ENCODE results near the gene MPDU1.

The MPDU1 gene

DNA sequence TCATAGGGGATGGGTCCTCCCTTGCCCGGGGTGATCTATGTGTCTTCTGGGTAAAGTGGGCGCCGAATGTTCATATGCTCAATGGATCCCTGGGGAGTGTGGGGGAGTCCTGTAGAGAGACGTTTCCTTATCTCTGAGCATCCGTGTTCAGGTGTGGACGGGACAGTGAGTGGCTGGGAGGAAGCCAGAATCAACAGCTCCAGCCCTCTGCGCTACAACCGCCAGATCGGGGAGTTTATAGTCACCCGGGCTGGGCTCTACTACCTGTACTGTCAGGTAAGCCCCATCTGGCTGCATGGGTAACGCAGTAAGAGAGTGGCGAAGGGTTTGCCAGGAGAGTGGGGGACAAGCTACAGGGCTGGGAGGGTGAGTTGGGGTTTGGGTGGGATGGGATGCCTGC, 27.0 kb upstream of the MPDU1 start:
- no peaks in the 10 kb centered on the region for H3K79me2 ChIP-seq (ENCODE audit: insufficient read depth, low read depth)
- no peaks in the 10 kb centered on the region for H3K36me3 ChIP-seq (ENCODE audit: insufficient read depth)
- no peak overlapping the region for H3K4me2 ChIP-seq
- TF ChIP-seq, protein P1, sequence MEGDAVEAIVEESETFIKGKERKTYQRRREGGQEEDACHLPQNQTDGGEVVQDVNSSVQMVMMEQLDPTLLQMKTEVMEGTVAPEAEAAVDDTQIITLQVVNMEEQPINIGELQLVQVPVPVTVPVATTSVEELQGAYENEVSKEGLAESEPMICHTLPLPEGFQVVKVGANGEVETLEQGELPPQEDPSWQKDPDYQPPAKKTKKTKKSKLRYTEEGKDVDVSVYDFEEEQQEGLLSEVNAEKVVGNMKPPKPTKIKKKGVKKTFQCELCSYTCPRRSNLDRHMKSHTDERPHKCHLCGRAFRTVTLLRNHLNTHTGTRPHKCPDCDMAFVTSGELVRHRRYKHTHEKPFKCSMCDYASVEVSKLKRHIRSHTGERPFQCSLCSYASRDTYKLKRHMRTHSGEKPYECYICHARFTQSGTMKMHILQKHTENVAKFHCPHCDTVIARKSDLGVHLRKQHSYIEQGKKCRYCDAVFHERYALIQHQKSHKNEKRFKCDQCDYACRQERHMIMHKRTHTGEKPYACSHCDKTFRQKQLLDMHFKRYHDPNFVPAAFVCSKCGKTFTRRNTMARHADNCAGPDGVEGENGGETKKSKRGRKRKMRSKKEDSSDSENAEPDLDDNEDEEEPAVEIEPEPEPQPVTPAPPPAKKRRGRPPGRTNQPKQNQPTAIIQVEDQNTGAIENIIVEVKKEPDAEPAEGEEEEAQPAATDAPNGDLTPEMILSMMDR (conservative IDR thresholded peaks at IDR 0.05; ENCODE audit: low read depth, low read length), result no peak
- H3K9ac ChIP-seq, result no peak overlapping the region
- no peak overlapping the region for H3K4me3 ChIP-seq (IDR thresholded peaks at IDR 0.05; ENCODE audit: insufficient read depth, low read depth, low read length)
- peaks cover 2% of the 10 kb centered on the region for H3K4me1 ChIP-seq (ENCODE audit: low read depth, poor library complexity, severe bottlenecking)
- H2AFZ ChIP-seq (ENCODE audit: low read depth), result no peak overlapping the region
- H3K27me3 ChIP-seq (ENCODE audit: insufficient read depth, low read depth), result no peaks in the 10 kb centered on the region
- no peaks in the 10 kb centered on the region for H4K20me1 ChIP-seq (ENCODE audit: insufficient read depth)
- H3K27ac ChIP-seq, result no peak overlapping the region

DNA sequence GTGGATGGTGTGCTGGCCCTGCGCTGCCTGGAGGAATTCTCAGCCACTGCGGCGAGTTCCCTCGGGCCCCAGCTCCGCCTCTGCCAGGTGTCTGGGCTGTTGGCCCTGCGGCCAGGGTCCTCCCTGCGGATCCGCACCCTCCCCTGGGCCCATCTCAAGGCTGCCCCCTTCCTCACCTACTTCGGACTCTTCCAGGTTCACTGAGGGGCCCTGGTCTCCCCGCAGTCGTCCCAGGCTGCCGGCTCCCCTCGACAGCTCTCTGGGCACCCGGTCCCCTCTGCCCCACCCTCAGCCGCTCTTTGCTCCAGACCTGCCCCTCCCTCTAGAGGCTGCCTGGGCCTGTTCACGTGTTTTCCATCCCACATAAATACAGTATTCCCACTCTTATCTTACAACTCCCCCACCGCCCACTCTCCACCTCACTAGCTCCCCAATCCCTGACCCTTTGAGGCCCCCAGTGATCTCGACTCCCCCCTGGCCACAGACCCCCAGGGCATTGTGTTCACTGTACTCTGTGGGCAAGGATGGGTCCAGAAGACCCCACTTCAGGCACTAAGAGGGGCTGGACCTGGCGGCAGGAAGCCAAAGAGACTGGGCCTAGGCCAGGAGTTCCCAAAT, 26.4 kb upstream of the MPDU1 start:
- peaks cover under 1% of the 10 kb centered on the region; the same call in 1 of the 2 replicates for H3K79me2 ChIP-seq (ENCODE audit: insufficient read depth, low read depth)

DNA sequence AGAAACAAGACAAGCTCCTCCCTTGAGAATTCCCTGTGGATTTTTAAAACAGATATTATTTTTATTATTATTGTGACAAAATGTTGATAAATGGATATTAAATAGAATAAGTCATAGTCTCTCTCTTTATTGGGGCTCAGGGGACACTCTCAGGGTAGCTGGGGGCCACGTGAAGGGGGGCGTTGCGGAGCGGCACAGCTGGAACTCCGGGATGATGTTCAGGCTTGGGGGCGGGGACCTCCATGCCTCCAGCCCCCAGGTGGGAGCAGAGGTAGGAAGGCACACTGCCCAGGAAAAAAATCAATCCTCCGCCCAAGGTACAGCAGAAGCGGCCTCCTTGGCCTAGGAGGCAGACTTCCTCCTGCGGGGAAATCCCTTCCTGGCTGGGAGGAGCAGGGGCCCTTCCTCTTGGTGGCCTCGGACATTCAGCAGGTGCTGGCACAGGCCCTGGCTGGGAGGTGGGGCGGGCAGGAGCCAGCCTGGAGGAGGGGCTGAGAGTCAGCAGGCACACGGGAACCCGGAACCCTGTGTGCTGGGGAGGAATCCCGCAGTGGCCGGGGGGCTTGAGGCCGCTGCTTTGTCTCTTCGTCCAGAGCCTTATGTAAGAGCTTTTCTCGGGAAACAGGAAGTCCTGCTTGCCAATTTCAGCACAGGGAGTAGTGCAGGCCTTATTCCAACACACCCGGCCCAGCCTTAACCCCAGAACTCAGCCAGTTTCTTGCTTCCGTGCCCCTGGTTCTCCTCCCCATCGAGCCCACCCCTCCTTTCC, 25.7 kb upstream of the MPDU1 start:
- H3K4me1 ChIP-seq (ENCODE audit: low read depth, poor library complexity, severe bottlenecking), result peaks cover 2% of the 10 kb centered on the region
- H3K36me3 ChIP-seq (ENCODE audit: insufficient read depth), result no peaks in the 10 kb centered on the region
- H2AFZ ChIP-seq (ENCODE audit: low read depth), result no peak overlapping the region
- TF ChIP-seq, protein P1 (conservative IDR thresholded peaks at IDR 0.05; ENCODE audit: low read depth, low read length), result no peak
- H3K27me3 ChIP-seq (ENCODE audit: insufficient read depth, low read depth), result no peaks in the 10 kb centered on the region
- H3K79me2 ChIP-seq (ENCODE audit: insufficient read depth, low read depth), result peaks cover 8% of the 10 kb centered on the region; the same call in 1 of the 2 replicates
- H3K4me2 ChIP-seq, result no peak overlapping the region
- no peak overlapping the region for H3K4me3 ChIP-seq (IDR thresholded peaks at IDR 0.05; ENCODE audit: insufficient read depth, low read depth, low read length)
- H4K20me1 ChIP-seq (ENCODE audit: insufficient read depth), result no peaks in the 10 kb centered on the region
- H3K9ac ChIP-seq, result no peak overlapping the region
- no peak overlapping the region for H3K27ac ChIP-seq

More for the DNA sequence above, 26.4 kb upstream of the MPDU1 start:
- no peaks in the 10 kb centered on the region for H4K20me1 ChIP-seq (ENCODE audit: insufficient read depth)
- H3K27ac ChIP-seq, result no peak overlapping the region
- H3K27me3 ChIP-seq (ENCODE audit: insufficient read depth, low read depth), result no peaks in the 10 kb centered on the region
- no peak overlapping the region for H3K9ac ChIP-seq
- peaks cover 2% of the 10 kb centered on the region for H3K4me1 ChIP-seq (ENCODE audit: low read depth, poor library complexity, severe bottlenecking)
- H2AFZ ChIP-seq (ENCODE audit: low read depth), result no peak overlapping the region
- no peak overlapping the region for H3K4me2 ChIP-seq
- H3K36me3 ChIP-seq (ENCODE audit: insufficient read depth), result no peaks in the 10 kb centered on the region
- no peak overlapping the region for H3K4me3 ChIP-seq (IDR thresholded peaks at IDR 0.05; ENCODE audit: insufficient read depth, low read depth, low read length)
- TF ChIP-seq, protein P1 (conservative IDR thresholded peaks at IDR 0.05; ENCODE audit: low read depth, low read length), result no peak

DNA sequence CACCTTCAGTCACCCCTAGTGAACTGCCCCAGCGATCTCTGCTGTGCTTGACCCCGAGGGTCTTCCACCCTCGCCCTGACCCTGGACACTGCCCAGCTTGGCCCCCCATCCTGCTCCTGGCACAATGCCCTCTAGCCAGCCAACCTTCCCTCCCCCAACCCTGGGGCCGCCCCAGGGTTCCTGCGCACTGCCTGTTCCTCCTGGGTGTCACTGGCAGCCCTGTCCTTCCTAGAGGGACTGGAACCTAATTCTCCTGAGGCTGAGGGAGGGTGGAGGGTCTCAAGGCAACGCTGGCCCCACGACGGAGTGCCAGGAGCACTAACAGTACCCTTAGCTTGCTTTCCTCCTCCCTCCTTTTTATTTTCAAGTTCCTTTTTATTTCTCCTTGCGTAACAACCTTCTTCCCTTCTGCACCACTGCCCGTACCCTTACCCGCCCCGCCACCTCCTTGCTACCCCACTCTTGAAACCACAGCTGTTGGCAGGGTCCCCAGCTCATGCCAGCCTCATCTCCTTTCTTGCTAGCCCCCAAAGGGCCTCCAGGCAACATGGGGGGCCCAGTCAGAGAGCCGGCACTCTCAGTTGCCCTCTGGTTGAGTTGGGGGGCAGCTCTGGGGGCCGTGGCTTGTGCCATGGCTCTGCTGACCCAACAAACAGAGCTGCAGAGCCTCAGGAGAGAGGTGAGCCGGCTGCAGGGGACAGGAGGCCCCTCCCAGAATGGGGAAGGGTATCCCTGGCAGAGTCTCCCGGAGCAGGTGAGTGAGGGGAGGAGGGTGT, 24.9 kb upstream of the MPDU1 start, which contains the start of gene TNFSF13:
Gene TNFSF13, plus strand, starts transcription at position 207 of the 776 bp plus-strand sequence. Its CDS starts 290 bp downstream, at position 497.
- Histone ChIP-seq H3K27ac (no peak within 1 kb of the TSS), H3K9ac (no peak within 1 kb of the TSS), H3K4me2 (no peak within 1 kb of the TSS), H3K4me1 (ENCODE audit: low read depth, poor library complexity, severe bottlenecking) (no peaks in the 10 kb centered on the region), H3K36me3 (ENCODE audit: insufficient read depth) (no peaks in the 10 kb centered on the region), H4K20me1 (ENCODE audit: insufficient read depth) (no peaks in the 10 kb centered on the region), H3K4me3 (IDR thresholded peaks at IDR 0.05; ENCODE audit: insufficient read depth, low read depth, low read length) (no peak within 1 kb of the TSS), H3K79me2 (ENCODE audit: insufficient read depth, low read depth) (peaks cover 8% of the 10 kb centered on the region; the same call in 1 of the 2 replicates), H2AFZ (ENCODE audit: low read depth) (no peak within 1 kb of the TSS), H3K27me3 (ENCODE audit: insufficient read depth, low read depth) (no peaks in the 10 kb centered on the region)
- TF ChIP-seq, protein P1 (conservative IDR thresholded peaks at IDR 0.05; ENCODE audit: low read depth, low read length), result no peak
